Endodermal cell (in vitro differentiated cells): ENCODE results near the gene BIRC6. TPM values are rescaled to one million over a fixed set of nuclear protein-coding genes. Genes with fewer than 3 reads are reported as not detected.
"Not testable (repeated sequence)": the region's sequence is repeated elsewhere in the genome, so short reads cannot be mapped to it uniquely, and the experiment has no call there.

Source experiments
- DNase-seq: peaks from one replicate; pipeline ENCODE4 v3.0.0-alpha.2; 2017
- H3K27ac ChIP-seq: 2 replicates; pipeline ENCODE4 v1.5.1; 2013; ENCODE audit warnings: mild to moderate bottlenecking, low read depth, low read length, moderate library complexity
- H3K27me3 ChIP-seq: 2 replicates; pipeline ENCODE4 v1.6.1; 2013; ENCODE audit warnings: mild to moderate bottlenecking, low read length, moderate library complexity; ENCODE audit not compliant: insufficient read depth, control insufficient read depth, poor library complexity, severe bottlenecking
- H3K36me3 ChIP-seq: 2 replicates; pipeline ENCODE4 v1.7.0; 2013; ENCODE audit warnings: mild to moderate bottlenecking, low read length, moderate library complexity; ENCODE audit not compliant: control insufficient read depth, insufficient read depth
- H3K4me1 ChIP-seq: one replicate; pipeline ENCODE4 v1.7.0; 2013; ENCODE audit warnings: low read length; ENCODE audit not compliant: control insufficient read depth, insufficient read depth
- H3K4me3 ChIP-seq: 2 replicates; pipeline ENCODE4 v1.5.1; 2013; ENCODE audit warnings: mild to moderate bottlenecking, low read length, moderate library complexity
- H3K9ac ChIP-seq: 2 replicates; pipeline ENCODE4 v1.6.1; 2013; ENCODE audit warnings: mild to moderate bottlenecking, low read length, moderate library complexity; ENCODE audit not compliant: poor library complexity, severe bottlenecking; ENCODE audit errors: extremely low read depth
- H3K9me3 ChIP-seq: 2 replicates; pipeline ENCODE4 v1.6.1; 2013; ENCODE audit warnings: mild to moderate bottlenecking, low read length, moderate library complexity; ENCODE audit not compliant: control insufficient read depth
- H3K27ac Mint-ChIP-seq: 2 replicates; pipeline ENCODE4 v1.8.0; 2020; ENCODE audit warnings: mixed read lengths
- H3K27me3 Mint-ChIP-seq: 2 replicates; pipeline ENCODE4 v1.8.0; 2021; ENCODE audit warnings: mild to moderate bottlenecking, mixed read lengths; ENCODE audit not compliant: insufficient read depth
- H3K36me3 Mint-ChIP-seq: 2 replicates; pipeline ENCODE4 v1.8.0; 2020; ENCODE audit warnings: low read depth, mixed read lengths
- H3K4me1 Mint-ChIP-seq: 2 replicates; pipeline ENCODE4 v1.8.0; 2020; ENCODE audit warnings: mixed read lengths
- H3K4me3 Mint-ChIP-seq: 2 replicates; pipeline ENCODE4 v1.8.0; 2020; ENCODE audit warnings: mild to moderate bottlenecking, moderate library complexity, mixed read lengths
- H3K9me3 Mint-ChIP-seq: 2 replicates; pipeline ENCODE4 v1.8.0; 2020; ENCODE audit warnings: mild to moderate bottlenecking, mixed read lengths
- CTCF ChIP-seq: fragments of 200-600 bp; sonication (generic); conservative IDR thresholded peaks from 2 replicates; pipeline ENCODE4 v1.5.0; 2021; ENCODE audit warnings: antibody characterized with exemption, mild to moderate bottlenecking
- WGBS, 2 experiments: methylation state at CpG; one replicate each; pipeline versions ENCODE4 v1.1.5 to v1.1.7; 2013; ENCODE audit warnings: missing lambda C conversion rate in 2 of 2, mixed read lengths in 1 of 2; ENCODE audit not compliant: insufficient coverage in 1 of 2, insufficient read length in 1 of 2; 5-methylcytosine and 5-hydroxymethylcytosine counted together
- total RNA-seq, 2 donors: library from RNA; stranded (reverse); fragmentation: NEBNext Ultra II Directional in 1 of 2; extraction: Animal tissue kit (Norgen Biotek cat#: 25700) in 1 of 2; gene quantifications; 2 replicates in 1 of 2; 3 replicates in 1 of 2; pipeline ENCODE4 v1.2.1, GENCODE V29; 2021

BIRC6 gene
- total RNA-seq, 2 donors from 2014 or later, result 84.6 to 111 TPM

GRCh38 chr2:32360416-32360815, 3.6 kb downstream of the BIRC6 start:
- H3K4me1 ChIP-seq, result no peaks in the 10 kb centered on the region
- H3K27me3 ChIP-seq, result no peaks in the 10 kb centered on the region
- H3K4me3 Mint-ChIP-seq, result no peak overlapping the region
- H3K36me3 ChIP-seq, result peaks cover 12% of the 10 kb centered on the region
- peaks cover 2% of the 10 kb centered on the region for H3K9me3 Mint-ChIP-seq
- no peak overlapping the region for H3K27ac ChIP-seq
- no peak overlapping the region for H3K9ac ChIP-seq
- peaks cover 11% of the 10 kb centered on the region for H3K9me3 ChIP-seq
- H3K4me1 Mint-ChIP-seq, result peaks cover 23% of the 10 kb centered on the region
- no peak overlapping the region for H3K27ac Mint-ChIP-seq
- H3K27me3 Mint-ChIP-seq, result no peaks in the 10 kb centered on the region
- no peak for TF ChIP-seq CTCF
- no peak for DNase-seq
- peak overlapping the region; percentile 44 for H3K4me3 ChIP-seq
- WGBS, 2 experiments, result 86 to 96% methylated on average over 4 of the region's 4 CpGs
- H3K36me3 Mint-ChIP-seq, result peaks cover 17% of the 10 kb centered on the region

- Histone ChIP-seq H3K9me3 (peaks cover 11% of the 10 kb centered on the region), H3K36me3 (peaks cover 12% of the 10 kb centered on the region)
- not testable (repeated sequence) for H3K27me3 Mint-ChIP-seq, H3K27ac ChIP-seq, H3K27me3 ChIP-seq, H3K4me3 ChIP-seq, H3K9me3 Mint-ChIP-seq, DNase-seq, H3K9ac ChIP-seq, H3K27ac Mint-ChIP-seq, H3K4me1 ChIP-seq, H3K4me3 Mint-ChIP-seq
- WGBS, 2 experiments, result 93 to 100% methylated on average over 2 of the region's 2 CpGs
- H3K36me3 Mint-ChIP-seq, result peaks cover 26% of the 10 kb centered on the region
- peaks cover 20% of the 10 kb centered on the region for H3K4me1 Mint-ChIP-seq
These were observed 6.2 kb downstream of the BIRC6 start for GRCh38 chr2:32362997-32363396.

- no peak for DNase-seq
- peaks cover 15% of the 10 kb centered on the region for H3K4me1 Mint-ChIP-seq
- 100% methylated on average over 2 of the region's 2 CpGs; no CpG with 5 or more reads in 1 of the 2 experiments for WGBS, 2 experiments
- peaks cover 12% of the 10 kb centered on the region for H3K36me3 ChIP-seq
- H3K9me3 Mint-ChIP-seq, result peaks cover 2% of the 10 kb centered on the region
- H3K9me3 ChIP-seq, result peaks cover 11% of the 10 kb centered on the region
- H3K9ac ChIP-seq, result no peak overlapping the region
- H3K27ac ChIP-seq, result no peak overlapping the region
- no peak overlapping the region for H3K27ac Mint-ChIP-seq
- no peak for TF ChIP-seq CTCF
- no peak overlapping the region for H3K4me3 ChIP-seq
- no peaks in the 10 kb centered on the region for H3K4me1 ChIP-seq
- H3K4me3 Mint-ChIP-seq, result no peak overlapping the region
- H3K27me3 Mint-ChIP-seq, result no peaks in the 10 kb centered on the region
- no peaks in the 10 kb centered on the region for H3K27me3 ChIP-seq
- peaks cover 26% of the 10 kb centered on the region for H3K36me3 Mint-ChIP-seq
These were observed 6.8 kb downstream of the BIRC6 start for GRCh38 chr2:32363597-32363996.

- Histone ChIP-seq H3K9me3 (peaks cover 11% of the 10 kb centered on the region), H3K36me3 (peaks cover 12% of the 10 kb centered on the region)
- H3K4me3 ChIP-seq, DNase-seq, H3K27ac ChIP-seq, H3K4me1 Mint-ChIP-seq, H3K9me3 Mint-ChIP-seq, H3K9ac ChIP-seq, H3K4me3 Mint-ChIP-seq, H3K4me1 ChIP-seq, H3K27me3 Mint-ChIP-seq, H3K27me3 ChIP-seq: not testable (repeated sequence)
- WGBS, 2 experiments, result 93 to 95% methylated on average over 7 to 9 of the region's 9 CpGs
- Mint-ChIP-seq H3K27ac (peak overlapping the region; percentile 52), H3K36me3 (peaks cover 24% of the 10 kb centered on the region)
These were observed 7.5 kb downstream of the BIRC6 start for GRCh38 chr2:32364290-32364689.

GRCh38 chr2:32365679-32366078, 8.9 kb downstream of the BIRC6 start:
- H3K27ac Mint-ChIP-seq, H3K4me3 ChIP-seq, DNase-seq, H3K4me1 ChIP-seq, H3K27me3 ChIP-seq, H3K9ac ChIP-seq, H3K4me3 Mint-ChIP-seq, H3K4me1 Mint-ChIP-seq, H3K27ac ChIP-seq, H3K9me3 Mint-ChIP-seq, H3K27me3 Mint-ChIP-seq: not testable (repeated sequence)
- Histone ChIP-seq H3K9me3 (peaks cover 11% of the 10 kb centered on the region), H3K36me3 (peaks cover 12% of the 10 kb centered on the region)
- 82 to 98% methylated on average over 2 to 3 of the region's 3 CpGs for WGBS, 2 experiments
- peaks cover 22% of the 10 kb centered on the region for H3K36me3 Mint-ChIP-seq
